Osteocyte (in vitro differentiated cells): ENCODE data around the gene EEF1A2. TPM values are rescaled to one million over a fixed set of nuclear protein-coding genes. Genes with fewer than 3 reads are reported as not detected.

ENCODE experiments used
- DNase-seq: peaks from one replicate; pipeline ENCODE4 v3.0.0; 2021; ENCODE audit warnings: mixed read lengths; ENCODE audit not compliant: unreplicated experiment; ENCODE audit errors: extremely low spot score
- H3K27ac Mint-ChIP-seq: one replicate; pipeline ENCODE4 v1.8.0; 2021; ENCODE audit warnings: mild to moderate bottlenecking, mixed read lengths; ENCODE audit not compliant: unreplicated experiment
- H3K27me3 Mint-ChIP-seq: one replicate; pipeline ENCODE4 v1.8.0; 2021; ENCODE audit warnings: mixed read lengths; ENCODE audit not compliant: unreplicated experiment
- H3K36me3 Mint-ChIP-seq: one replicate; pipeline ENCODE4 v1.8.0; 2021; ENCODE audit warnings: mixed read lengths; ENCODE audit not compliant: unreplicated experiment
- H3K4me1 Mint-ChIP-seq: one replicate; pipeline ENCODE4 v1.8.0; 2021; ENCODE audit warnings: mixed read lengths; ENCODE audit not compliant: unreplicated experiment
- H3K4me3 Mint-ChIP-seq: one replicate; pipeline ENCODE4 v1.8.0; 2021; ENCODE audit warnings: mild to moderate bottlenecking, moderate library complexity, mixed read lengths; ENCODE audit not compliant: unreplicated experiment
- H3K9me3 Mint-ChIP-seq: one replicate; pipeline ENCODE4 v1.8.0; 2021; ENCODE audit warnings: mixed read lengths; ENCODE audit not compliant: unreplicated experiment
- total RNA-seq: library from RNA; stranded (reverse); gene quantifications from 2 replicates; pipeline ENCODE4 v1.2.1, GENCODE V29; 2021
- TF ChIP-seq, protein P1 (sequence below): fragments of 200-600 bp; sonication (generic); IDR thresholded peaks from 2 replicates; pipeline ENCODE4 v1.5.0; 2021; ENCODE audit warnings: antibody characterized with exemption, mild to moderate bottlenecking, moderate library complexity

The EEF1A2 gene
- total RNA-seq, 1 donor from 2014 or later, result 0.56 TPM

DNA sequence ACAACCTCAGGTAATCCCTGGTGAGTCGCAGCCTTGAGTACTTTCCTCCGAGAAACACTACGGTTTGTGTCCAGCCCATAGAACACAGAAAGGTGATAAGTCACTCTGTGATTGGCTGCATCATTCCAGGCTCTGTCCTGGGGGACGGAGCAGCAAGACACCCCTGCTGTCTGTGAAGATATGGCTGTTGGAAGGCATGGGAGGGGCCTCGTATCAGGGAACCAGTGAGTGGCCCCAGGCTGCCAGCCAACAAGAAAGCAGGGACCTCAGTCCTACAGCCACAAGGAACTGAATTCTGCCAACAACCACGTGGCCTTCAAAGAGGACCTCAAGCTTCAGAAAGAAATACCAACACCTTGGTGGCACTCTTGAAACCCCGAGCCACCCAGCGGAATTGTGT lies 6.4 kb upstream of the EEF1A2 start:
- TF ChIP-seq, protein P1, sequence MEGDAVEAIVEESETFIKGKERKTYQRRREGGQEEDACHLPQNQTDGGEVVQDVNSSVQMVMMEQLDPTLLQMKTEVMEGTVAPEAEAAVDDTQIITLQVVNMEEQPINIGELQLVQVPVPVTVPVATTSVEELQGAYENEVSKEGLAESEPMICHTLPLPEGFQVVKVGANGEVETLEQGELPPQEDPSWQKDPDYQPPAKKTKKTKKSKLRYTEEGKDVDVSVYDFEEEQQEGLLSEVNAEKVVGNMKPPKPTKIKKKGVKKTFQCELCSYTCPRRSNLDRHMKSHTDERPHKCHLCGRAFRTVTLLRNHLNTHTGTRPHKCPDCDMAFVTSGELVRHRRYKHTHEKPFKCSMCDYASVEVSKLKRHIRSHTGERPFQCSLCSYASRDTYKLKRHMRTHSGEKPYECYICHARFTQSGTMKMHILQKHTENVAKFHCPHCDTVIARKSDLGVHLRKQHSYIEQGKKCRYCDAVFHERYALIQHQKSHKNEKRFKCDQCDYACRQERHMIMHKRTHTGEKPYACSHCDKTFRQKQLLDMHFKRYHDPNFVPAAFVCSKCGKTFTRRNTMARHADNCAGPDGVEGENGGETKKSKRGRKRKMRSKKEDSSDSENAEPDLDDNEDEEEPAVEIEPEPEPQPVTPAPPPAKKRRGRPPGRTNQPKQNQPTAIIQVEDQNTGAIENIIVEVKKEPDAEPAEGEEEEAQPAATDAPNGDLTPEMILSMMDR, result no peak
- Mint-ChIP-seq H3K36me3 (no peaks in the 10 kb centered on the region), H3K27ac (no peak overlapping the region), H3K9me3 (peaks cover 5% of the 10 kb centered on the region), H3K4me3 (no peak overlapping the region), H3K27me3 (peaks cover 34% of the 10 kb centered on the region), H3K4me1 (no peaks in the 10 kb centered on the region)
- DNase-seq, result no peak

DNA sequence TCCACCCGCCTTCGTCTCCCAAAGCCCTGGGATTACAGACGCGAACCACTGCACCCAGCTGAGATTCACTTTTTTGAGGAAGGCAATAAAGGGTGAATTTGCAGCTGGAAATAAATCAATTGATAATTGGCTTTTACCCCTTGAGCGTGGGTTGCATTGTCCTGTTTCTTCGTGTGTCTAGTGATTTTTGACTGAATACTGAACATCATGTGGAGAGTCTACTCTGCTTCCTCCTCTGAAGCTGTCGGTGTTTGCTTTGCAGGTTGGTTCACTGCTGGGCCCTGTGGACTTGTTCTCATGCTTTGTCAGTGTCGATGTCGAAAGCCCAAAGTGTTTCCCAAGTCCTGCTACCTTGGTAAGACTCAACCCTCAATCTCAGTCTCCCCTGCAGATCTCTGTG lies 5.8 kb upstream of the EEF1A2 start:
- H3K27me3 Mint-ChIP-seq, result peaks cover 28% of the 10 kb centered on the region
- H3K27ac Mint-ChIP-seq, result no peak overlapping the region
- H3K36me3 Mint-ChIP-seq, result no peaks in the 10 kb centered on the region
- peaks cover 5% of the 10 kb centered on the region for H3K9me3 Mint-ChIP-seq
- TF ChIP-seq, protein P1, result no peak
- DNase-seq, result no peak
- H3K4me1 Mint-ChIP-seq, result no peaks in the 10 kb centered on the region
- H3K4me3 Mint-ChIP-seq, result no peak overlapping the region

DNA sequence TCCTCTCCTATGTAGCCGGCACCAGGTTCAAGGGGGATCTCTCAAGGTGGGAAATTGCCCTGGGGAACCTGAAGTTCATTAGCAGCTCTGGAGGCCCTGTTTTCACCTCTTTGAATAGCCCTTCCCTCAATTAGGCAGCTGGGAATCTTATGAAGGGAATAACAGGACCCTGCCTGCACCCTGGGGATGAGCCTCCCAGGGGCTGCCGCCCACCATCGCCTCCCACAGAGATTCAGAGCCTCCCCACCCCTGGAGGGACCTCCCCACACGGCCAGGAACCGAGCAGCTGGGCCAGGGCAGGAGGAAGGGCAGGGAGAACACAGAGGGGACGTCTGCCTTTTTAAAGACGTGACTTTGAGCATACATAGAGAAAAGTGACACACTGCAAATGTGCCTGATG lies 4.6 kb upstream of the EEF1A2 start:
- H3K27me3 Mint-ChIP-seq, result peaks cover 22% of the 10 kb centered on the region
- no peak overlapping the region for H3K4me3 Mint-ChIP-seq
- no peaks in the 10 kb centered on the region for H3K4me1 Mint-ChIP-seq
- TF ChIP-seq, protein P1, result no peak
- H3K36me3 Mint-ChIP-seq, result no peaks in the 10 kb centered on the region
- no peak overlapping the region for H3K27ac Mint-ChIP-seq
- DNase-seq, result no peak
- peaks cover 5% of the 10 kb centered on the region for H3K9me3 Mint-ChIP-seq

DNA sequence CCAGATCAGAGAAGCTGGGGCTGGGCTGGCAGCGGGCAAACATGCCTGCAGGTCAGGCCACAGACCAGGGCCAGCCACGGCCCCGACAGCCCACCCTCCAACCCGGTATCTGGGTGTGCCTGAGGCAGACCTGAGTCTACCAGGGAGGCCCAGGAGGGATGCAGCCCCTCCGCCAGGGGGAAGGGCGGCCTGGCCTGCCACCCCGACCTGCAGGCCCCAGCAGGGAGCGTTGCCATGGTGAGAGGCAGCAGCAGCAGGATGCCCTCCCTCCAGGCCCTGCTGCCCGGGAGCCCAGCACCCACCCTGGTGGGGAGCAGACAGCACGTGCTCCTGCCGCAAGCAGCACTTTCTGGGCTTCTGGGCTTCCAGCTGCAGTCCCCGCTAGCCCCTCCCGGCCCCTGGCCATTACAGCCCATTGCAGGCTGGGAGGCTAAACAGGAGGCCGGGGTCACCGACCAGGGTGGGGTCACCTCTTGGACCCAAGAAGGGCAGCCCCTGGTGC lies 3.8 kb upstream of the EEF1A2 start:
- H3K27ac Mint-ChIP-seq, result no peak overlapping the region
- DNase-seq, result no peak
- peaks cover 16% of the 10 kb centered on the region for H3K27me3 Mint-ChIP-seq
- H3K4me3 Mint-ChIP-seq, result no peak overlapping the region
- no peaks in the 10 kb centered on the region for H3K36me3 Mint-ChIP-seq
- H3K4me1 Mint-ChIP-seq, result no peaks in the 10 kb centered on the region
- TF ChIP-seq, protein P1, result no peak
- peaks cover 5% of the 10 kb centered on the region for H3K9me3 Mint-ChIP-seq

DNA sequence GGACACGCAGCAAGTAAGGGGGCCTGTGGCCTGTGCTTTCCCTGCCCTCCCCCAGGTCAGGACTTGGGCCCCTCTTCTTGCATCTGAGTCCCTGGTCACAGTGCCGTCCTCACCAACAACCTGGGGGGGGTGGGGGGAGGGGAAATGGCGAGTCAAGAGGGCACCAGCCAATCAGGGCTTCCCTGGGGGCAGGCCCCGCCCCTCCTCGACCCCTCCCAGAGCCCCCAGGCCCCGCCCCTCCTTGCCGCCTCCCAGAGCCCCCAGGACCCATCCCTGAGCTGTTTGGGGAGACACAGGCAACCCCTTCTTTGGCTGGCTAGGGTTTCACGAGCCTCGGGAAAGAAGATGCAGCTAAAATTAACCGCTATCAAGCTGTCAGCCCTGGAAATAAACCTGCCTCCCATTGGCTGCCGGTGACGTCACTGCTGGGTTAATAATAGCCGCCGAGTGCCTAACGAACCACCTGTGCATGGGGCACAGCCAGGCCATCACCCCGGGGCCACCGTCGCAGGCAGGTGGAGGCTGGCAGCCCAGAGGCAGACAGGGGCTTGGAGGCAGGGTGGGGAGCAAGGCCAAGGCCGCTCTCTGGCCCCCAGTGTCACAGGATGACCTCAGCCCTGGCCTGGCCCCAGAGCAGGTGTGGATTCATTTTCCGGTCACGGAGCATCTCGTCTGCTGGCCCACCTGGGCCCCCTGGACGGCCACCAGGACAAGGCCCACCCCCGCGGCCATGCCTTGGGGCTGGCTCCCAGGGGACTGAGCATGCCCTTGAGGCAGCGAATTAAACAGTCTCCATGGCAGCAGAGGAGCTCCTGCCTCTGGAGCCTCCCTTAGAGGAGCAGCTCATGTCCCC lies 3.2 kb upstream of the EEF1A2 start:
- Mint-ChIP-seq H3K27ac (no peak overlapping the region), H3K27me3 (peaks cover 16% of the 10 kb centered on the region), H3K36me3 (no peaks in the 10 kb centered on the region), H3K9me3 (peaks cover 5% of the 10 kb centered on the region), H3K4me3 (no peak overlapping the region), H3K4me1 (no peaks in the 10 kb centered on the region)
- no peak for DNase-seq
- TF ChIP-seq, protein P1, result no peak
